Measurements from ENCODE around the gene B4GALT5.

DNA sequence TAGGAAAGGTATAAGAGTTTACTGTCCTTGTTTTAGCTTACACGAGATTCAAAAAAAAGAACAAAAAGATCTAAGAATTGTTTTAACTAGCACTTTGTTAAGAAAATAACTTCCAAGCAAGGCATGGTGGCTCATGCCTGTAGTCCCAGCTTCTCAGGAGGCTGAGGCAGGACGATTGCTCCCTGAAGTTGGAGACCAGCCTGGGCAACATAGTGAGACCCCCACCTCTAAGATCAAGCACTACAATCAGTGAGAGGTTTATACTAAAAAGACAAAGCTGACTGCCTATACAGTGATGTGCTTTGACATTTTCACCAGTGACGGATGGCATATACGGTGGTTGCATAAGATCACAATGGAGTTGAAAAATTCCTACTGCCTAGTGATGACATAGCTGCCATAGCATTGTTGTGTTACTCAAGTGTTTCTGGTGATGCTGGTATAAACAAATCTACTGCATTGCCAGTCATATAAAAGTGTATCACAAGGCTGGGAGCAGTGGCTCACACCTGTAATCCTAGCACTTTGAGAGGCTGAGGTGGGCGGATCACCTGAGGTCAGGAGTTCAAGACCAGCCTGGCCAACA lies 68.6 kb downstream of the B4GALT5 start:
- TF ChIP-seq, protein P1, sequence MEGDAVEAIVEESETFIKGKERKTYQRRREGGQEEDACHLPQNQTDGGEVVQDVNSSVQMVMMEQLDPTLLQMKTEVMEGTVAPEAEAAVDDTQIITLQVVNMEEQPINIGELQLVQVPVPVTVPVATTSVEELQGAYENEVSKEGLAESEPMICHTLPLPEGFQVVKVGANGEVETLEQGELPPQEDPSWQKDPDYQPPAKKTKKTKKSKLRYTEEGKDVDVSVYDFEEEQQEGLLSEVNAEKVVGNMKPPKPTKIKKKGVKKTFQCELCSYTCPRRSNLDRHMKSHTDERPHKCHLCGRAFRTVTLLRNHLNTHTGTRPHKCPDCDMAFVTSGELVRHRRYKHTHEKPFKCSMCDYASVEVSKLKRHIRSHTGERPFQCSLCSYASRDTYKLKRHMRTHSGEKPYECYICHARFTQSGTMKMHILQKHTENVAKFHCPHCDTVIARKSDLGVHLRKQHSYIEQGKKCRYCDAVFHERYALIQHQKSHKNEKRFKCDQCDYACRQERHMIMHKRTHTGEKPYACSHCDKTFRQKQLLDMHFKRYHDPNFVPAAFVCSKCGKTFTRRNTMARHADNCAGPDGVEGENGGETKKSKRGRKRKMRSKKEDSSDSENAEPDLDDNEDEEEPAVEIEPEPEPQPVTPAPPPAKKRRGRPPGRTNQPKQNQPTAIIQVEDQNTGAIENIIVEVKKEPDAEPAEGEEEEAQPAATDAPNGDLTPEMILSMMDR (conservative IDR thresholded peaks at IDR 0.05; ENCODE audit: low read length): no peak
- no peak for TF ChIP-seq EZH2phosphoT487 (IDR thresholded peaks at IDR 0.05; ENCODE audit: borderline replicate concordance, low read depth, low read length)
